HT1080 (cell line): ENCODE results near the gene CTBP1. TPM values are rescaled to one million over a fixed set of nuclear protein-coding genes. Genes with fewer than 3 reads are reported as not detected.

Source experiments
- DNase-seq: peaks from one replicate; pipeline ENCODE4 v3.0.0-alpha.2; 2015; ENCODE audit warnings: low read depth
- total RNA-seq: library from RNA; depleted of rRNA; stranded (reverse); fragments of >200 nt; shearing (Covaris generic); gene quantifications from 2 replicates; pipeline ENCODE4 v1.2.3, GENCODE V29; 2014

CTBP1 gene
- total RNA-seq, 1 experiment from 2014 or later, result 256 TPM

DNA sequence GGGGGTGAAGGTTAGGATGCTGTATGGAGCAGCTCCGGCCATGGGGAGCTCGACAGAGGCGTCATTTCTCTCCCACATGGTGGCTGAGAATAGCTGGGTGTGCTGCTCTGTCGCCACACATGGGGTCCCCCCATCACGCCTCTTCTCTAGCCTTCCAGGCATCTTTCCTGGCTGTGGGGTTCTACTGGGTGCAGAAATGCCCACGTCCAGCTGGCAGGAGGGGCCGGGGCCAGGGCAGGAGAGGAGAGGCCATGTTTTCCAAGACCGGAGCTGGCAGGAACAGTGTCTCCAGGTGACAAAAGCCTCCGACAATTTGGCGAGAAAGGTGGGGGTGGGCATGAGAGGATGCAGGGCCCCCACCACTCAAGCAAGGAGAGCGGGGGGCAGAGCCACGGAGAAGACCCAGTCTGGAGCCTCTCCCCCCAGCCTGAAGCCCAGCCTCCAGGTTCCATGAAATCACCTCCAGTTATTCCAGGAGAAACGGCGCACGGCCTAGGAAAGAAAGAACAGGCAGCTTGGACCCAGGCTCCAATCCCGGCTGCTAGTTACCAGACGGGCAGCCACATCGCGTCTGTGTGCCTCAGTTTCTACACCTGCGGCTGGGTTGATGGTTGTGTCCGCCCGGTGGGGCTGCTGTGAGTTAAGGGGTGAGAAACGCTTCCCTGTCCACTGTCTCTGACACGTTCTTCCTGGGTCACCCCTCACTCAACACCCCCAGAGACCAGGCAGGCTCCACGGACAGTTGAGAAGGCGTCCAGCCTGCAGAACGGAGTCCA, 49.2 kb downstream of the CTBP1 start:
- DNase-seq, result no peak

DNA sequence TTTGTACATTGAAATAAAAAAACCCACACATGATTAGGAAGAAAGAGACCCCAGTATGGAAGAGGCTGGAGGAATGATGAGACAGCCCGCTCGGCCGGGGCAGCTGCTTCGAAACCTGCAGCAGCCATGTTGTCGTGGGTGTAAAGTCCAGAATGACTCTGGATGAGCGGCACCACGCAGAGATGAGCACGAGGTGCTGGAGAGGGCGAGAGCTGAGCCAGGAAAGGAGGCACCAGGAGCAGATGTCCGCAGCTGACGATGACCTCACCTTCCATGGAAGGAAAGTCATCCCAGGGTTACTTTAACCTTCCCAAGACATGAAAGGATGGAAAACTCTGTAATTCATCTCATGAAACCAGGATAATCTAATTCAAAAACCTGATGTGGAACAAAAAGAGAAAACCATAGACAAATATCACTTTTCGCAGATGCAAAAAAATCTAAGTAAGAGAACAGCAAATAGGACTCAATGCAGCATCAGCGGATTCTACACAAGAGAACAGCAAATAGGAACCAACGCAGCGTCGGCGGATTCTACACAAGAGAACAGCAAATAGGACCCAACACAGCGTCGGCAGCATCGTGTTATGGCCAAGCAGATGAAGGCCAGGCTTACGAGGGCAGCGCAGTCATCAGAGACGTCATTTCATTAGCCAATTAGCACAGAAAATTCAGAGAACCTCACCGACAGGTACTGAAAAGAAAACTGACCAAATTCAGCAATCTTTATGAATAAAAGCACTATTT, 50.7 kb downstream of the CTBP1 start:
- DNase-seq, result no peak

DNA sequence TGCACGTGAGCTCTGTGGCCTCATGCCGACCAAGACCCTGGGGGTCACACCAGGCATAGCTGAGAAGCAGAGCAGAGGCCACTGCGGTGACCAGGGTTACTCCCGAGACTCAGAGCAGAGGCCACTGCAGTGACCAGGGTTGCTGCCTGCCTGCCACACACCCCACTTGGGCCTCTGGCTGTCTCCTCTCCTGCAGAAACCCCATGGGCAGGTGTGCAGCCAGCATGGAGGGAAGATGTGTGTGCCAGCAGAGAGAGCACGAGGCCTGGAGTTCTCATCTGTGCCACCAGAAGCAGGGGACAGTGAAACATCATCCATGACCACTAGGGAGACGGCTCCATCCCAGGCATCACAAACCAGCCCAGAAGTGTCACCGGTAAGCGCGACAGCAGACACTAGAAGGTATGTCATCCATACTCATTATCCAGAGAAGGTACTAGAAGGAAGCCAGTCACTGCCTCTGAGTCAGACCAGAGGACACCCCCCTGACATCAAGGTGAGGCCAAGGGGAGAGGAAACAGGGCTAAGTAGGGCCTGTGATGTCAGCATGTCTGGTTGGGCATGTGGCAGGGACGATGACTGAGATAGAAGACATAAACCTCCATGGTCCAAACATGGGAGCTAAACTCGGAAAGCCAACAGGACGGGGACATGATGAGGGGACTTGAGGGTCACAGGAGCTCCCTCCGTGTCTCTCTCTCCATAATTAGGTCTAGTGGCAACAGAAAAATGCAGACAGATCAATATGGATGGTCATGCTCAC, 52.3 kb downstream of the CTBP1 start:
- no peak for DNase-seq

DNA sequence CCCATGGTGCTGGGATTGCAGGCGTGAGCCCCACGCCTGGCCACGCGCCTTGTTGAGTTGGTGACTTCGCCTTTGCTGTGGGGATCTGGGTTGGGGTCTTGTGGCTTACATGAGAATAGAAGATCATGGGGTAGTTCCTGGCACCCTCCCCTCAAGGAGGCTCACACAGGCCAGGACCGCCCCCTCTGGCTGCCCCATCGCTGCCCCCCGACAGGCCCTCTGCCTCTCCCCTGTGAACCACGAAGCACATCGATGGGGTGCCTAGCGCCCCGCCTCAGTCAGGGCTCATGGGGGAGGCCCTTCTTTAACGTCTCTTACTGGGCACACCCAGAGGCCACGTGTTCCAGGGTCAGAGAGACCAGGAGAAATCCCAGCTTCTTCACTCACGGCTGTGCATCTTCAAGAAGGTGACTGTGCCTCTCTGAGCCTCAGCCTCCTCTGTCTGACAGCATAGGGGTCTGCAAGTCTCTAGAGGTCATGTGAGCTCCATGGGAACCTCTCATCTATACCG, 53.0 kb downstream of the CTBP1 start:
- DNase-seq, result no peak

DNA sequence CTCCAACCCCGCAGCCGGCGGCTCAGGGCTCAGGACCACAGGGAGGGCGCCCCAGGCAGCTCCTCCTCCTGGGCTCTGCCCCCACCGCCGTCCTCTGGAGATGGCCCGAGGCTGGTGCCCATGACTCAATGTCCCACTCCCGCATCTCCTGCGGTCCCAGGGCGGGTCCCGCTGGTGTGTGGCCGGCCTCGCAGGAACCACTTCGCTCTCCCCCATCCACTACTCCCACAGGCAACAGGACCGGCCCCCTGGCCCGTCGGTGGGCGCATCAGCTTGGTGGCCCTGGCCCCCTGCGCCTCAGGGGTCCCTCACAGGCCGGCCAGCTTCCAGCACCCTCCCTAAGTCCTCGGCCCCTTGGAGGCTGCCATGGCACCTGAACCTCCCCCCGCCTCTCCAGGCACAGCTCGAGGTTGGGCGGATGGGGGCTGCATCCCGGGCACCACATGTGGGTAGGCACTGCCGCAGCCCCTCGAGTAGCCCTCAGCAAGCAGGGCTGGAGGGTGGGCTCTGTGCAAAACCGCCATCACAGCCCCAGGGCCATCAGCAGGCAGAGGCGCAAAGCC, 53.7 kb downstream of the CTBP1 start:
- no peak for DNase-seq

DNA sequence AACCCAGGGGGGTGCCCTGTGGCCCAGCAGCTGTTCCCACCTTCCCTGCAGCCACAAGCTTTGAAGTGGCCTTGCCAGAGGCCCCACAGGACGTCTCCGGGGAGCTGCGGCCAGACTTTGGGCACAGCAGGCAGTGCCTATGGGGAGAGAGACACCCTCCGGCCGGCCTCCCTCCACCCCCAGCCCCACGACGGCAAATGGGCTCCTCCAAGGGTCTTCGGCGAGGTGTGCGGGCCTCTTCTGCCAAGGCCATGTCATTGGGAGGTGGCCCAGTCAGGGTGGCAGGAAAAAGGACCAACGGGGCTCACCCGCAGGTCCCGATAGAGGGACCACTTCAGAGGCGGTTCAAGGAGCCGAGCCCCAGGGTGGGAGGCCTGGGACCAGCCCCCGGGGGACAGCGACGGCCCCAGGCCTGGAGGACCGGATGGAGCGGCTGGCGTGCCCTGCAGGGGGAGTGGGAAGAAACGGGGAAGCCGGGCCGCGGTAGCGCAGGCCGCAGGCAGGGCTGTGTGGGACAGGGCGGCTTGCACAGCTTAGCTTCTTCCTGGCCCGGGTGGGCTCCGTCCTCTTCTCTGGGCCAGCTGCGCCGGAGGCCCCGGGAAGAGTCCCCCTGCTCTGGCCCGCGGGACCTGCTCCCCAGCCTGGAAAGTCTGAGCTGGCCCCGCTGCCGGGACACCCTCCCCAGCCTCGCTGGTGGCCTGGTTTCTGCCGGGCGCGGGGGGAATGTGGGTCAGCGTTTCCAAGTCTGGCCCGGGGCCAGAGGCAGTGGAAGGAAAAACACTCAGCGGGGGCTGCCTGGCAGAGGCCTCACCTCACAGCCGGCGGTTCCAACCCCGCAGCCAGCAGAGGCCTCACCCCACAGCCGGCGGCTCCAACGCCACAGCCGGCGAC, 54.7 kb downstream of the CTBP1 start:
- no peak for DNase-seq

DNA sequence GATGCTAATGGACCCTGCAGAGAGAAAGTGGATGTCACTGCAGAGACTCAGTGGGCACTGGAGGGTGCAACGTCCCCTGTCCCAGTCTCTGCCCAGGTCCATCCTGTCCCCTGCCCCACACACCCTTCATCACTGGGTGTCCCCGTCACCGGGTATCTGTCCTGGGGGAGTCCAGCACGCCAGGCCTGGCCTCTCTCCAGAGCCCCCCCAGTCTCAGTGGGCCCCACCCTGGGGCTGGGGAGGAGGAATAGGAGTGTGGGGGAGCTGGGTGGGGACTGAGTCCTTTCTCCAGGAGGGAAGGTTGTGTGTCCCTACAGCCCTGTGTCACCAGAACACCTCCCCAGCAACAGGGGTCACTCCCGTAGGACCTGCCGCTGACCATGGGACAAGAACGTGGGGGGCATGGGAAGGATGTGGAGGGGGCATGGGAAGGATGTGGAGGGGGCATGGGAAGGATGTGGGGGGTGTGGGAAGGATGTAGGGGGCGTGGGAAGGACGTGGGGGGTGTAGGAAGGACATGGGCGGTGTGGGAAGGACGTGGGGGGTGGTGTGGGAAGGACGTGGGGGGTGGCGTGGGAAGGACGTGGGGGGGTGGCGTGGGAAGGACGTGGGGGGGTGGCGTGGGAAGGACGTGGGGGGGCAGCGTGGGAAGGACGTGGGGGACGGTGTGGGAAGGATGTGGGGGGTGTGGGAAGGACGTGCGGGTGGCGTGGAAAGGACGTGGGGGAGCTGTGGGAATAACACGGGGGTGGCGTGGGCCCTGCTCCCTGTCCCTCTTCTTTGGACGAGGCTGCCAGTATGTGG, 55.5 kb downstream of the CTBP1 start:
- DNase-seq, result no peak

DNA sequence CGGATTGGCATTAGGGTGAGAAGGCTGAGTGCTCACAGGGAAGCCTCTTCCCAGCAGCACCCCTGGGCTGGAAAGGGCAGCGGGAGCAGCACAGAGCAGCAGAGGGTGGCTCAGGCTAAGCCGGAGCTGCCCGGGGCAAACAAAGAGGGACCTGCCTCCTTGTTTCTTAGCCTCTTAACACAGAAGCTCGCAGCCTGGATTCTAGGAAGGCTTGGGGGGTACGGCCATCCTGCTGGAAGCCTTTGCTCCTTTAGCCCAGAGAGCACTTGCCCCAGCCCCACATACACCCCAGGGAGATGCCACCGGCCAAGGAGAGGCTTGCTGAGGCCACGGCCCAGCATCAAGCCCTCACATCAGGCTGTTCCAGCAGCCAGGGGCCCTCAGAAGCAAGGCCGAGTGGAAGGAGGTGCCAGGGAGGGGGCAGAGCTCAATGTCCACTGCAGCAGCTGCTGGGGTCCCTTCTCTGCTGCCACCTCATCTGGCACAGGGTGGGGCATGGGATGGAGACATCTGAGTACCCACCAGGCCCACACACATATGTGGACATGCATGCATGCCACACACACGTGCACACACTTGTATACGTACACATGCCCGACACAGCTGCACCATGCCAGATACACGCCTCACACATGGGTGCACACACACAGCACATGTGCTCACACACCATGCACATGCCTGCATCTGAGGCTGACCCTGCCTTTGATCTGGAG, 56.3 kb downstream of the CTBP1 start:
- no peak for DNase-seq

DNA sequence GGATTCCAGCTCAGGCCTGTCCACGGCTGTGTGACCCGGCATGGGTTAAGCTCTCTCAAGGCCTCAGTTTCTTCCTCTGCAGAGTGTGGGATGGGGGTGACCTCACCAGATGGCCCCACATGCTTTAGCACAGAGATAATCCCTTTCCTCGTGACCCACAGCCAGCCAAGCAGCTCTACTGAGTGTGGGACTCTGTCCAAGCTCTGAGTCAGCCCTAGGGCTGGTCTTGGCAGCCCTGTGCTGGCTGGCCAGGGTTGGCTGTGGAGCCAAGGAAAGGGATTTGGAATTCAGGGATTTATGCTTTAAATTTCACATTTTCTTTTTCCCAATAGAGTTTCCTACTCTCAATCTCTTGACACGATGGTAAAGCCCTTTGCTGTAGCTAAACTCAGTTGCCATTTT, 56.8 kb downstream of the CTBP1 start:
- peak; percentile 89 for DNase-seq

DNA sequence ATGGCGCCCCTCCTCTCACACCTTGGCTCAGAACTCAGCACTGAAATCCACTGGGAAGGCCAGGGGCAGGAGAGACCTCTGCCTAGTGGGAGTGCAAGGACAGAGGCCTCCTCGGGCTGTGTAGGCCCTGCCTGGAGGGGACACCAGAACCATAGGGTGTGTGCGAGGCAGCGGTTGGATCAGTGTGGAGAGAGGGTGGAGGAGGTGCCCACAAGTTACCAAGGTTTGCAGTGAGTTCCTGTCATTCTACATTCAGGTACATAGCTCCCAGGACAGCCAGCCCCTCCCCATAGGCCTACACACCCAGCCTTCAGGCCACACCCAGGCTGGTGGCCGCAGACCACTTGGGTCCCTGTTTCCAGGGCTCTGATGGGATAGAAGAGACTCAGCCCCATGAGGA, 57.3 kb downstream of the CTBP1 start:
- no peak for DNase-seq

DNA sequence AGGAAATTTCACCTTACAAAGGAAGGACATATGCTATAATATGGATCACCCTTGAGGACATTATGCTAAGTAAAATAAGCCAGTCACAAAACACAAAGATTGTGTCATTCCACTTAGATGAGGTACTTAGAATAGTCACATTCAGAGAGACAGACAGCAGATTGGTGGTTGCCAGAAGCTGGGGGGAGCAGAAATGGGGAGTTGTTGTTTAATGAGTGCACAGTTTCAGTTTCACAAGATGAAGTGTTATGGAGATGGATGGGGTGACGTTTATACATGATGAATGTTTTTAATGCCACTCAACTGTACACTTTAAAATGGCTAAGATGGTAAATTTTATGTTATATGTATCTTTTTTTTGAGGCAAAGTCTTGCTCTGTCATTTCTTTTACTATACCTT, 61.7 kb downstream of the CTBP1 start:
- no peak for DNase-seq

DNA sequence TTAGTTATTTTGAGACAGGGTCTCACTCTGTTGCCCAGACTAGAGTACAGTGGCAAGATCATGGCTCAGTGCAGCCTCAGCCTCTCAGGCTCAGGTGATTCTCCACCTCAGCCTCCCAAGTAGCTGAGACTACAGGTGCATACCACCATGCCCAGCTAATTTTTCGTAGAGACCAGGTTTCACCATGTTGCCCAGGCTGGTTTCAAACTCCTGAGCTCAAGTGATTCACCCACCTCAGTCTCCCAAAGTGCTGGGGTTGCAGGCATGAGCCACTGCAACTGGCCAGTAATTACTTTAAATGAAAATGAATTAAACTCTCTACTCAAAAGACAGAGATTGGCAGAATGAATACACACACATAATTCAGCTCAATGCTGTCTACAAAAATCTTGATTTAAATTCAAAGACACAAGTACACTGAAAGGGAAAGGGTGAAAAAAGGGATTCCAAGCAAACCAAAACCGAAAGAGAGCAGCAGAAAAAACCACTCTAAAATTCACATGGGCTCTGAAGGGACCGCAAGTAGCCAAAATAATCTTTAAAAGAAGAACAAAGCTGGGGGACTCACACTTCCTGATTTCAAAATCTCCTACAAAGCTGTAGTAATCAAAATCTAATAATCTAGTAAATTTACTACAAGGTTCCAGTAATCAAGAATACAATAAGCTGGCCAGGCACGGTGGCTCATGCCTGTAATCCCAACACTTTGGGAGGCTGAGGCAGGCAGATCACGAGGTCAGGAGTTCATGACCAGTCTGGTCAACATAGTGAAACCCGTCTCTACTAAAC, 64.8 kb downstream of the CTBP1 start:
- DNase-seq, result no peak

DNA sequence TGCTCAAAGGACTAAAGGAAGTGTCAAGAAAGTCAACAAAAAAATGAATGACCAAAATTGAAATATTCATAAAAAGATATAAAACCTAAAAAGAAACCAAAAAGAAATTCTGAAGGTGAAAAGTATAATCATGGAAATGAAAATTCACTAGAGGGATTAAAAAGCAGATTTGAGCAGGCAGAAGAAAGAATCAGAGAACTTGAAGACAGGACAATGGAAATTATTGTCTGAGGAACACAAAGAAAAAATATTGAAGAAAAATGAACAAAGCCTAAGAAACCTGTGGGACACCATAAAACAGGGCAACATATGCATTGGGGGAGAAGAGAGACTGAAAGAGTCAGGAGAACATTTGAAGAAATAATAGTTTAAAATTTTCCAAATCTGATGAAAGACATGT, 66.6 kb downstream of the CTBP1 start:
- no peak for DNase-seq

DNA sequence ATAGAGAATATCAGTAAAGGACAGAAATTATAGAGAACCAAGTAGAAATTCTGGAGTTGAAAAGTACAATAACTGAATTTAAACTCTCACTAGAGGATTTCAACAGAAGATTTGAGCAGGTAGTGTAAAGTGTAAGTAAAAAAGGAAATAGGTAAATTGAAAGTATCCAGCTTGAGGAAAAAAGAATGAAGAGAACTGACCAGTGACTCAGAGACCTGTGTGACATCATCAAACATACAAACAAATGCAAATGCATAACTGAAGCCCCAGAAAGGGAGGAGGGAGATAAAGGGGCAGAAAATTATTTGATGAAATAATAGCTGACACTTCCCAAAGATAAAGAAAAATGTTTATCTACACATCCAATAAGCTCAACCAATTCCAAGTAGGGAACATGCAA, 68.3 kb downstream of the CTBP1 start:
- DNase-seq, result no peak

DNA sequence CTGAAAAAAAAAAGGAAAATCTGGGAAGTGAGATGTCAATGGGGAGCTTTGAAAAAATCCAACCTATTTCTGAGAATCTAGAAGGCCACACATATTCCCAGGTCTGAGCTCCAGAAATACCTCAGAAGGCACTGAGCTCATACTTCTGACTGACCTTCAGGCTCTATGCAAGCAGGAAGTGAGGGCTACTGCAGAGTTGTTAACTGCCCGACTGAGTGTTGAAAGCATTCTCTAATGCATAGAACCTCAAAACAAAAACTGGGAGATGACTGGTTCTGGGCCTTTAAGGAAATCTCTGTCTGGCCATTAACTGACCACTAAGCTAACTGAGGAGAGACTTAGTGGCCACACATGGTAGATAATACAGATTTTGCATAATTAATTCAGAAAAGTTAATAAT, 69.0 kb downstream of the CTBP1 start:
- no peak for DNase-seq

DNA sequence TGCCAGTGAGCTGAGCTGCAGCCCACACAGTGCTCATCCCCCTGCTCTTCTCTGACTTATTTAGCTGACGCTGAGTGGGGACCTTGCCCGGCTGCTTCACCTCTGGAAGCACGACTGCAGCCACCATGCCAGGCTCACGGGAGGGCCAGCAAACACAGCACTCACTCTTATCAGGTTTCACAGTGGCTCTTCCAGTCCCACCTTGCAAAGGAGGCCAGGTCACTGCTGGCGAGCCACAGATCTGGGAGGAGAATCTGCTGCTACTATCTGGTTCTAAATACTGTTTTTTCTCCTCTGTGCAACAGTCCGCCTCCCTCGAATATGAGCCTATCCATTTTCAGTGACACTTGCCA, 69.9 kb downstream of the CTBP1 start:
- no peak for DNase-seq

DNA sequence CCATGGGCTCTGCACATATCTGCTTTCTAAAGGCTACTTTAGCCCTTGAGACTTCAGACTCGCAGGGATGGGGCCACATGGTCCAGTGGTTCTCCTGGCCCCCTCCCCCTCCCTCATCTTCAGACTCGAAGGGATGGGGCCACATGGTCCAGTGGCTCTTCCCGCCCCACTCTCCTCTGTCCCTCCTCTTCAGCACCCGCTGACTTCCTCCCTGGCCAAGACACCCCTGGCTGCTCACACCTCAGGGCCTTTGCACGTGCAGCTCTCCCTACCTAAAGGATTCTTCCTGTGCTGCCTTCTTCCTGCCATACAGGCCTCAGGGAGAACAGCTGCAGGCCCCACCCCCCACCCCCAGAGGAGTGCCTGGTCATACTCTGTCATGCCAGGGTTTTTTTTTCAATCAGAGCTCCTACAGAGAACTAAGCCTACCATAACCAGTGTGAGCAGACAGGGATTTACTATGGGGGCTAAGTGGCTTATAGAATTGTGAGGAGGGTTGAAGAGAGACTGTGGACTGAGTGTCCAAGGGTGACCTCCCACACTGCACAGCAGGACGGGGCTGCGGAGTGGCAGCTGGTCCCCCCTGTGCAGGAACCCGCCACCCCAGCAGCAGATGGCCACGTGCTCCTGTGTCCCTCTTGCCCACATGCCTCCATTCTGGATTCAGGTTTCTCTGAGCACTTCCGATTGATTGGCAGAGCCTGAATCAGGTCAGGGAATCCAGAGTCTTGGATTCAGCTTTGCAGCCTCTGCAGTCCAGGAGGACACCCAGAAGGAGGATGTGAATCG, 70.4 kb downstream of the CTBP1 start:
- DNase-seq, result no peak
